ENCODE measurements around the gene ARHGAP6.
"Not testable (repeated sequence)": the region's sequence is repeated elsewhere in the genome, so short reads cannot be mapped to it uniquely, and the experiment has no call there.

ARHGAP6 gene

GRCh38 chrX:11146411-11146810, 519.3 kb downstream of the ARHGAP6 start:
- Mint-ChIP-seq H3K9me3 (no peaks in the 10 kb centered on the region), H3K27ac (no peak overlapping the region), H3K4me1 (peaks cover 4% of the 10 kb centered on the region), H3K4me3 (no peak overlapping the region), H3K27me3 (peaks cover 3% of the 10 kb centered on the region), H3K36me3 (no peaks in the 10 kb centered on the region)

DNA sequence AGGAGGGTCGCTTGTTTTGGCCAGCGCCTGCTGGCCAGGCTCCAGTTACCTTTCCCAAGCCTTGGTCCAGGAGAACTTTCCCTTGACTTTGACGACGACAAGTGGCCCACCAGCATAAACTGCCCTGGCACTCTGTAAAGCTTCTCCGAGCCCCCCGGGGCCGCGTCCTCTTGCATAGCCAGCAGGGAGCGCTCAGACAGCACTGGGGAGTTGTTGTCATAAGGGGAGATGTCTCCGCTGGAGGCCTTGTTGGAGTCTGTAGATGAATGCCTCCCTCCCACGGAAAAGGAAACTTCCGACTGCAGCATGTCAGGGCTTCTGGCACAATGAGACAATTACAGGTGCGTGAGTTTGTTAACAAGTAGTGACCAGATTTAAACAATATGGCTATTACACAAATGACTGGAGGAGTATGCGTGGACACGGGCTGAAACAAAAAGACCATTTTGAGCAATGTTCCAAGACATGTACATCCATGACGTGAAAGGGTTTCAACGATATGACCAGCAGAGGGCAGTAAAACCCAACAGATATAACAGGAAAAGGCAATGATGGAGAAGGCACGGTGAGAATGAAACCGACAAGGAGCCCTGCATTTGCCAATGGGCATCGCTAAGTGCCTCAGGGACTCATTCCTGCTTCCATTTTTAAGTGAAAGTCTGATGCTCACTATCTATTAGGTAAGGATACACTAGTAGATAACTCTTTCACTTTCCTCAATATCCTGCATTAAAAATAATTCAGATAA, 521.6 kb downstream of the ARHGAP6 start:
- H3K27ac Mint-ChIP-seq, result no peak overlapping the region
- H3K36me3 Mint-ChIP-seq, result no peaks in the 10 kb centered on the region
- no peak overlapping the region for H3K4me3 Mint-ChIP-seq
- H3K4me1 Mint-ChIP-seq, result peaks cover 4% of the 10 kb centered on the region
- no peaks in the 10 kb centered on the region for H3K9me3 Mint-ChIP-seq
- H3K27me3 Mint-ChIP-seq, result peaks cover 3% of the 10 kb centered on the region

- H3K27ac Mint-ChIP-seq, result no peak overlapping the region
- no peaks in the 10 kb centered on the region for H3K9me3 Mint-ChIP-seq
- H3K4me1 Mint-ChIP-seq, result peaks cover 8% of the 10 kb centered on the region
- no peaks in the 10 kb centered on the region for H3K27me3 Mint-ChIP-seq
- no peak overlapping the region for H3K4me3 Mint-ChIP-seq
- H3K36me3 Mint-ChIP-seq, result no peaks in the 10 kb centered on the region
These were observed 527.0 kb downstream of the ARHGAP6 start for GRCh38 chrX:11138498-11139390.

GRCh38 chrX:11137543-11138139, 528.1 kb downstream of the ARHGAP6 start:
- H3K9me3 Mint-ChIP-seq, result no peaks in the 10 kb centered on the region
- H3K4me1 Mint-ChIP-seq, result peaks cover 8% of the 10 kb centered on the region
- H3K36me3 Mint-ChIP-seq, result no peaks in the 10 kb centered on the region
- H3K27ac Mint-ChIP-seq, result no peak overlapping the region
- no peak overlapping the region for H3K4me3 Mint-ChIP-seq
- no peaks in the 10 kb centered on the region for H3K27me3 Mint-ChIP-seq

- Mint-ChIP-seq H3K36me3 (peaks cover 1% of the 10 kb centered on the region), H3K4me1 (peaks cover 8% of the 10 kb centered on the region), H3K4me3 (no peak overlapping the region), H3K27ac (no peak overlapping the region), H3K9me3 (no peaks in the 10 kb centered on the region), H3K27me3 (no peaks in the 10 kb centered on the region)
These were observed 530.0 kb downstream of the ARHGAP6 start for GRCh38 chrX:11135564-11136185.

- H3K36me3 Mint-ChIP-seq, result peaks cover 3% of the 10 kb centered on the region
- no peaks in the 10 kb centered on the region for H3K9me3 Mint-ChIP-seq
These were observed 534.6 kb downstream of the ARHGAP6 start for GRCh38 chrX:11131146-11131545.

GRCh38 chrX:11130136-11130535, 535.6 kb downstream of the ARHGAP6 start:
- H3K4me1 Mint-ChIP-seq, result no peaks in the 10 kb centered on the region
- no peaks in the 10 kb centered on the region for H3K9me3 Mint-ChIP-seq
- H3K36me3 Mint-ChIP-seq, result peaks cover 3% of the 10 kb centered on the region
- no peak overlapping the region for H3K27ac Mint-ChIP-seq
- no peak overlapping the region for H3K4me3 Mint-ChIP-seq
- no peaks in the 10 kb centered on the region for H3K27me3 Mint-ChIP-seq

More at GRCh38 chrX:11131146-11131545, 534.6 kb downstream of the ARHGAP6 start:
- no peak overlapping the region for H3K27ac Mint-ChIP-seq
- H3K27me3 Mint-ChIP-seq, result no peaks in the 10 kb centered on the region
- H3K4me1 Mint-ChIP-seq, result no peaks in the 10 kb centered on the region
- no peak overlapping the region for H3K4me3 Mint-ChIP-seq

- H3K9me3 Mint-ChIP-seq, result no peaks in the 10 kb centered on the region
- H3K27ac Mint-ChIP-seq, result no peak overlapping the region
- no peaks in the 10 kb centered on the region for H3K4me1 Mint-ChIP-seq
- H3K4me3 Mint-ChIP-seq, result no peak overlapping the region
- peaks cover 3% of the 10 kb centered on the region for H3K36me3 Mint-ChIP-seq
- no peaks in the 10 kb centered on the region for H3K27me3 Mint-ChIP-seq
These were observed 536.1 kb downstream of the ARHGAP6 start for GRCh38 chrX:11129534-11130105.

GRCh38 chrX:11125060-11125459, 540.7 kb downstream of the ARHGAP6 start:
- no peaks in the 10 kb centered on the region for H3K9me3 Mint-ChIP-seq
- peaks cover 8% of the 10 kb centered on the region for H3K36me3 Mint-ChIP-seq
- no peak overlapping the region for H3K4me3 Mint-ChIP-seq
- H3K27me3 Mint-ChIP-seq, result no peaks in the 10 kb centered on the region
- no peak overlapping the region for H3K27ac Mint-ChIP-seq
- no peaks in the 10 kb centered on the region for H3K4me1 Mint-ChIP-seq

DNA sequence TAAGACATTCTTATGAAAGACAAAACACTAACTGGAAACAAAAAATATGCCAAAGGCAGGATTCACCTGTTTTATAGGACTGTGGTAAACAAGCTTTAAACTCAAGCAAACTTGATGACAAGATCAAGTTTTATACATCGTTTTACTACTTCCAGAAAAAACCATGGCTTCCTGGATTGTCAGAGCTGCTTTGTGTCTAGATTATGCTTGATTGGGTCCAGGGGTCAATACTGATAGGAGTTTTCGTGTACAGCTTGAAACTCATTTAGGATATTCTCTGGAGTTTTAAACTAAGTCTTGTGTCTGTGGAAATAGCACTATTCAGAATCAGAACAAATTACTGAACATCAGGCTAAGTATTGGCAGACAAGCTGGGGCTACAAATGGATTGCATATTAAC, 541.6 kb downstream of the ARHGAP6 start:
- Mint-ChIP-seq H3K9me3 (no peaks in the 10 kb centered on the region), H3K4me3 (no peak overlapping the region), H3K27ac (no peak overlapping the region), H3K4me1 (no peaks in the 10 kb centered on the region), H3K36me3 (peaks cover 8% of the 10 kb centered on the region), H3K27me3 (no peaks in the 10 kb centered on the region)

- H3K27ac Mint-ChIP-seq, H3K36me3 Mint-ChIP-seq, H3K9me3 Mint-ChIP-seq, H3K4me1 Mint-ChIP-seq, H3K4me3 Mint-ChIP-seq, H3K27me3 Mint-ChIP-seq: not testable (repeated sequence)
These were observed 542.6 kb downstream of the ARHGAP6 start for GRCh38 chrX:11123087-11123486.

- peaks cover 14% of the 10 kb centered on the region for H3K36me3 Mint-ChIP-seq
- H3K9me3 Mint-ChIP-seq, result no peaks in the 10 kb centered on the region
- H3K4me3 Mint-ChIP-seq, result no peak overlapping the region
- no peaks in the 10 kb centered on the region for H3K27me3 Mint-ChIP-seq
- H3K4me1 Mint-ChIP-seq, result no peaks in the 10 kb centered on the region
- no peak overlapping the region for H3K27ac Mint-ChIP-seq
These were observed 546.3 kb downstream of the ARHGAP6 start for GRCh38 chrX:11119313-11119943.

GRCh38 chrX:11117745-11118144, 548.0 kb downstream of the ARHGAP6 start:
- Mint-ChIP-seq H3K27ac (no peak overlapping the region), H3K36me3 (peaks cover 14% of the 10 kb centered on the region), H3K27me3 (no peaks in the 10 kb centered on the region), H3K4me1 (peaks cover 11% of the 10 kb centered on the region), H3K9me3 (no peaks in the 10 kb centered on the region), H3K4me3 (no peak overlapping the region)

GRCh38 chrX:11113731-11114130, 552.0 kb downstream of the ARHGAP6 start:
- no peaks in the 10 kb centered on the region for H3K27me3 Mint-ChIP-seq
- H3K9me3 Mint-ChIP-seq, result no peaks in the 10 kb centered on the region
- H3K4me3 Mint-ChIP-seq, result no peak overlapping the region
- peaks cover 7% of the 10 kb centered on the region for H3K36me3 Mint-ChIP-seq
- H3K27ac Mint-ChIP-seq, result peak overlapping the region; percentile 87
- peaks cover 22% of the 10 kb centered on the region for H3K4me1 Mint-ChIP-seq

DNA sequence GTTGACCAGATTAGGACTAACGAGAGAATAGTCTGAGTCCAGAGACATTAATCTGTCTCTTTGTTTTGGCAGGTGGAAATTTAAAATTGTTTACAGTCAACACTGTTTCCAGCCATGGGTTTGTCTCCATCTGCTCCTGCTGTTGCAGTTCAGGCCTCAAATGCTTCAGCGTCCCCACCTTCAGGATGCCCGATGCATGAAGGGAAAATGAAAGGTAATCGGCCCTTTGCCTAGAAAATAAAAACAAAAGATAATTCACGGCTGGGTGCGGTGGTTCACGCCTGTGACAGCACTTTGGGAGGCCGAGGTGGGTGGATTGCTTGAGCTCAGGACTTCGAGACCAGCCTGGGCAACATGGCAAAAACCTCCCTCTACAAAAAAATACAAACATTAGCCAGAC, 553.8 kb downstream of the ARHGAP6 start:
- no peaks in the 10 kb centered on the region for H3K9me3 Mint-ChIP-seq
- H3K27ac Mint-ChIP-seq, result peak overlapping the region; percentile 98
- H3K4me1 Mint-ChIP-seq, result peaks cover 22% of the 10 kb centered on the region
- H3K4me3 Mint-ChIP-seq, result peak overlapping the region; percentile 96
- peaks cover 5% of the 10 kb centered on the region for H3K36me3 Mint-ChIP-seq
- no peaks in the 10 kb centered on the region for H3K27me3 Mint-ChIP-seq

All from activated naive CD4-positive, alpha-beta T cell treated with anti-CD3 and anti-CD28 coated beads, Interleukin-2, amount 50 U/mL, for 24 hours (primary cell).